Mucosa of descending colon (tissue), 3 donors: ENCODE results near the gene TRANK1. TPM values are rescaled to one million over a fixed set of nuclear protein-coding genes. Genes with fewer than 3 reads are reported as not detected.

Experiments
- ATAC-seq: fragments of 200-7000 bp; cut with Tn5 transposase; one replicate; pipeline ENCODE4 v1.9.1; 2020; ENCODE audit warnings: mild to moderate bottlenecking, moderate library complexity
- DNase-seq, 3 donors: peaks; one replicate each; pipeline ENCODE4 v3.0.0-alpha.2; 2020
- H3K36me3 ChIP-seq: fragments of 200-600 bp; one replicate; pipeline ENCODE4 v1.8.0; 2021; ENCODE audit warnings: low read depth, mild to moderate bottlenecking
- H3K4me1 ChIP-seq: fragments of 200-600 bp; one replicate; pipeline ENCODE4 v1.8.0; 2021; ENCODE audit warnings: low read depth, mild to moderate bottlenecking
- H3K4me3 ChIP-seq: fragments of 200-600 bp; one replicate; pipeline ENCODE4 v1.8.0; 2021; ENCODE audit warnings: mild to moderate bottlenecking
- H3K9me3 ChIP-seq: fragments of 200-600 bp; one replicate; pipeline ENCODE4 v1.8.0; 2021; ENCODE audit warnings: mild to moderate bottlenecking
- CTCF ChIP-seq: fragments of 200-600 bp; IDR thresholded peaks from one replicate; pipeline ENCODE4 v1.8.0; 2022; ENCODE audit warnings: antibody characterized with exemption, mild to moderate bottlenecking
- intact Hi-C, 2 donors: fragments of 100-400 bp; cut with DNase I in 1 of 2; cut with micrococcal nuclease in 1 of 2; formaldehyde crosslinking; loops; one replicate each; pipeline versions ENCODE4 v1.11.0 to v1.11.1; 2022; cut with DNase I, micrococcal nuclease
- total RNA-seq, 3 donors: library from RNA; stranded (reverse); fragmentation: NEBNext Ultra II Directional in 2 of 3; extraction: Animal tissue kit (Norgen Biotek cat#: 25700) in 2 of 3; gene quantifications; one replicate each; pipeline versions ENCODE4 v1.2.1 to v1.2.4, GENCODE V29; 2021 to 2023
- donor health status: DM: no; HTN: no; CAD: no; lungs with moderate emphysema.
- donor health status: DM: no; HTN: no; CAD: no.
- donor health status: DM: no; HTN: yes; CAD: no.

Gene TRANK1
- total RNA-seq, 3 donors from 2014 or later, result 78.6 to 163 (median 97.3) TPM

GRCh38 chr3:36991147-36991546, 46.3 kb upstream of the TRANK1 start:
- TF ChIP-seq CTCF, result no peak
- Histone ChIP-seq H3K36me3 (peaks cover 7% of the 10 kb centered on the region), H3K4me3 (no peak overlapping the region), H3K9me3 (no peaks in the 10 kb centered on the region), H3K4me1 (peaks cover 24% of the 10 kb centered on the region)
- ATAC-seq, result no peak
- no peak for DNase-seq
- intact Hi-C loops, result no loop called here

GRCh38 chr3:36989568-36989967, 44.7 kb upstream of the TRANK1 start:
- intact Hi-C loops, result no loop called here
- ATAC-seq (no peak), DNase-seq (no peak)
- peaks cover 24% of the 10 kb centered on the region for H3K4me1 ChIP-seq
- H3K4me3 ChIP-seq, result no peak overlapping the region
- TF ChIP-seq CTCF, result no peak
- no peaks in the 10 kb centered on the region for H3K9me3 ChIP-seq
- H3K36me3 ChIP-seq, result peaks cover 11% of the 10 kb centered on the region

- intact Hi-C loops, result no loop called here
- Histone ChIP-seq H3K36me3 (peaks cover 11% of the 10 kb centered on the region), H3K4me3 (no peak overlapping the region), H3K9me3 (no peaks in the 10 kb centered on the region), H3K4me1 (peaks cover 24% of the 10 kb centered on the region)
- DNase-seq, result no peak
- TF ChIP-seq CTCF, result no peak
- ATAC-seq, result no peak
These were observed 44.2 kb upstream of the TRANK1 start for GRCh38 chr3:36989005-36989404.

- Histone ChIP-seq H3K9me3 (no peaks in the 10 kb centered on the region), H3K4me1 (peaks cover 24% of the 10 kb centered on the region), H3K36me3 (peaks cover 11% of the 10 kb centered on the region), H3K4me3 (no peak overlapping the region)
- DNase-seq (no peak), ATAC-seq (no peak)
- TF ChIP-seq CTCF, result no peak
- intact Hi-C loops, result no loop called here
These were observed 43.5 kb upstream of the TRANK1 start for GRCh38 chr3:36988356-36988755.

- TF ChIP-seq CTCF, result no peak
- ATAC-seq, result no peak
- DNase-seq, result no peak
- Histone ChIP-seq H3K4me3 (no peak overlapping the region), H3K4me1 (no peaks in the 10 kb centered on the region), H3K36me3 (peaks cover 2% of the 10 kb centered on the region), H3K9me3 (peaks cover 17% of the 10 kb centered on the region)
- intact Hi-C loops, result no loop called here
These were observed 36.2 kb upstream of the TRANK1 start for GRCh38 chr3:36981006-36981405.

- ATAC-seq (no peak), DNase-seq (no peak)
- intact Hi-C loops, result no loop called here
- Histone ChIP-seq H3K4me1 (no peaks in the 10 kb centered on the region), H3K36me3 (no peaks in the 10 kb centered on the region), H3K9me3 (no peaks in the 10 kb centered on the region), H3K4me3 (no peak overlapping the region)
- no peak for TF ChIP-seq CTCF
These were observed 28.3 kb upstream of the TRANK1 start for GRCh38 chr3:36973139-36973538.
